Keratinocyte (primary cell): ENCODE data around the gene PGAM5. TPM values are rescaled to one million over a fixed set of nuclear protein-coding genes. Genes with fewer than 3 reads are reported as not detected.

ENCODE experiments used
- DNase-seq: peaks from one replicate; pipeline ENCODE4 v3.0.0-alpha.2; 2011; ENCODE audit warnings: low read depth, missing footprints, low spot score
- FAIRE-seq: peaks from 2 replicates; lab custom pipeline; 2011; peaks lifted over from hg19 to GRCh38; lab: Jason Lieb, UNC
- H2AFZ ChIP-seq: 2 replicates; pipeline ENCODE4 v1.6.0; 2012; ENCODE audit warnings: low read length, control low read depth, inconsistent platforms; ENCODE audit not compliant: control insufficient read depth
- H3K27ac ChIP-seq: 2 replicates; pipeline ENCODE4 v1.5.1; 2011; ENCODE audit warnings: low read length; ENCODE audit not compliant: control insufficient read depth, insufficient read depth
- H3K27me3 ChIP-seq: 3 replicates; pipeline ENCODE4 v1.6.0; 2011; ENCODE audit warnings: low read length; ENCODE audit not compliant: control insufficient read depth, insufficient read depth; ENCODE audit errors: extremely low read depth
- H3K36me3 ChIP-seq, 2 experiments: 2 replicates in 1 of 2; 3 replicates in 1 of 2; pipeline ENCODE4 v1.5.1; 2011; ENCODE audit warnings: low read length in 2 of 2, mild to moderate bottlenecking in 1 of 2; ENCODE audit not compliant: control insufficient read depth in 2 of 2, insufficient read depth in 2 of 2; ENCODE audit errors: extremely low read depth in 1 of 2
- H3K4me1 ChIP-seq: 3 replicates; pipeline ENCODE4 v1.5.1; 2011; ENCODE audit warnings: low read length; ENCODE audit not compliant: control insufficient read depth, insufficient read depth; ENCODE audit errors: extremely low read depth
- H3K4me2 ChIP-seq: 3 replicates; pipeline ENCODE4 v1.6.0; 2011; ENCODE audit warnings: low read depth, low read length; ENCODE audit not compliant: control insufficient read depth, insufficient read depth; ENCODE audit errors: extremely low read depth
- H3K4me3 ChIP-seq, 3 experiments: fragments of 200-600 bp in 1 of 3; sonication (generic) in 1 of 3; 2 replicates in 2 of 3; 3 replicates in 1 of 3; pipeline ENCODE4 v1.5.1; 2011 to 2016; ENCODE audit warnings: low read length in 3 of 3, mild to moderate bottlenecking in 3 of 3, control low read depth in 2 of 3, inconsistent platforms in 1 of 3, low read depth in 1 of 3, mixed read lengths in 1 of 3, mixed run types in 1 of 3, moderate library complexity in 1 of 3; ENCODE audit not compliant: control insufficient read depth in 2 of 3, insufficient read depth in 2 of 3; ENCODE audit errors: extremely low read depth in 1 of 3
- H3K79me2 ChIP-seq: 2 replicates; pipeline ENCODE4 v1.6.0; 2012; ENCODE audit warnings: low read length; ENCODE audit not compliant: control insufficient read depth, insufficient read depth
- H3K9ac ChIP-seq: 3 replicates; pipeline ENCODE4 v1.6.0; 2011; ENCODE audit warnings: low read length; ENCODE audit not compliant: control insufficient read depth, insufficient read depth; ENCODE audit errors: extremely low read depth
- H3K9me1 ChIP-seq: 3 replicates; pipeline ENCODE4 v1.6.0; 2011; ENCODE audit warnings: low read length; ENCODE audit not compliant: control insufficient read depth, insufficient read depth; ENCODE audit errors: extremely low read depth
- H3K9me3 ChIP-seq: 2 replicates; pipeline ENCODE4 v1.5.1; 2012; ENCODE audit warnings: low read depth, low read length; ENCODE audit not compliant: control insufficient read depth
- H4K20me1 ChIP-seq: 3 replicates; pipeline ENCODE4 v1.6.0; 2011; ENCODE audit warnings: low read length; ENCODE audit not compliant: control insufficient read depth, insufficient read depth; ENCODE audit errors: extremely low read depth
- EZH2 ChIP-seq: IDR thresholded peaks from one replicate; pipeline ENCODE4 v1.6.1; 2012; ENCODE audit warnings: inconsistent platforms, mild to moderate bottlenecking, low read length, moderate library complexity
- dilution Hi-C: fragments of 300-500 bp; cut with MboI; formaldehyde crosslinking; loops from one replicate; pipeline ENCODE4 v1.7.0; 2020; ENCODE audit warnings: low sequenced_read_pairs; ENCODE audit not compliant: extremely low pct_ligation_motif_present
- polyA plus RNA-seq, 5 experiments: library from polyadenylated mRNA; depleted of rRNA in 3 of 5; stranded (reverse) in 3 of 5; stranded (forward) in 1 of 5; unstranded in 1 of 5; fragments of >200 nt; gene quantifications; 1 replicate in 1 of 5; 2 replicates in 3 of 5; 3 replicates in 1 of 5; pipeline versions ENCODE4 v1.2.1 to v1.2.3, GENCODE V29; 2011 to 2012; ENCODE audit warnings: missing spikeins in 2 of 5, low read depth in 1 of 5, low replicate concordance in 1 of 5
- TF ChIP-seq, protein P1 (sequence below), 3 experiments: IDR thresholded peaks in 1 of 3; conservative IDR thresholded peaks in 1 of 3; optimal IDR thresholded peaks in 1 of 3; 2 replicates in 2 of 3; 3 replicates in 1 of 3; pipeline versions ENCODE3 to v1.5.1; 2011; ENCODE audit warnings: low read length in 3 of 3, mild to moderate bottlenecking in 3 of 3, moderate library complexity in 2 of 3, control low read depth in 1 of 3, inconsistent platforms in 1 of 3; ENCODE audit not compliant: insufficient read depth in 2 of 3; ENCODE audit errors: extremely low read depth in 1 of 3

The PGAM5 gene
- polyA plus RNA-seq, 1 donor (not counting 4 experiments of a cell fraction or from before 2014, with no cell fraction given): 31.5 TPM

DNA sequence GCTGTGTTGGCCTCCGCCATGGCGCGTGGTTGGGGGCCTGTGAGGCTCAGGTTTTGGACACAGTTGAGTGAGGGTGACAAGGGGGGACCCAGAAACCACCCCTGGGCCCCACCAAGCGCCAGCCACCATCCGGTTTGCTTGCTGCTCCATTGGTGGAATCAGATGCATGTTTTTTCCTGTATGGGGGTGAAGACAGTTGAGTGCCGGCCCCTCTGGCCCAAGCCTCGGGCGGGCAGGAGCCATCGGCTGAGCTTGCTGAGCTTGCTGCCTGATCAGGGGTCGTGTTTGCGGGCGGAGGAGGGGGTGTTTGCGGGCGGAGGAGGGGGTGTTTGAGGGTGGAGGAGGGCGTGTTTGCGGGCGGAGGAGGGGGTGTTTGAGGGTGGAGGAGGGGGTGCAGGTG, 6.4 kb downstream of the PGAM5 start:
- Histone ChIP-seq H4K20me1 (peaks cover 13% of the 10 kb centered on the region), H3K9me1 (no peaks in the 10 kb centered on the region), H3K27me3 (no peaks in the 10 kb centered on the region), H3K9me3 (no peaks in the 10 kb centered on the region), H2AFZ (no peak overlapping the region), H3K4me3 (no peak overlapping the region), H3K79me2 (peaks cover 43% of the 10 kb centered on the region), H3K36me3 (peaks cover 12 to 43% of the 10 kb centered on the region in 2 experiments), H3K4me1 (peaks cover 9% of the 10 kb centered on the region), H3K4me2 (no peak overlapping the region), H3K27ac (no peak overlapping the region), H3K9ac (no peak overlapping the region)
- DNase-seq: no peak
- dilution Hi-C loops: no loop called here
- FAIRE-seq: no peak
- TF ChIP-seq, protein P1, sequence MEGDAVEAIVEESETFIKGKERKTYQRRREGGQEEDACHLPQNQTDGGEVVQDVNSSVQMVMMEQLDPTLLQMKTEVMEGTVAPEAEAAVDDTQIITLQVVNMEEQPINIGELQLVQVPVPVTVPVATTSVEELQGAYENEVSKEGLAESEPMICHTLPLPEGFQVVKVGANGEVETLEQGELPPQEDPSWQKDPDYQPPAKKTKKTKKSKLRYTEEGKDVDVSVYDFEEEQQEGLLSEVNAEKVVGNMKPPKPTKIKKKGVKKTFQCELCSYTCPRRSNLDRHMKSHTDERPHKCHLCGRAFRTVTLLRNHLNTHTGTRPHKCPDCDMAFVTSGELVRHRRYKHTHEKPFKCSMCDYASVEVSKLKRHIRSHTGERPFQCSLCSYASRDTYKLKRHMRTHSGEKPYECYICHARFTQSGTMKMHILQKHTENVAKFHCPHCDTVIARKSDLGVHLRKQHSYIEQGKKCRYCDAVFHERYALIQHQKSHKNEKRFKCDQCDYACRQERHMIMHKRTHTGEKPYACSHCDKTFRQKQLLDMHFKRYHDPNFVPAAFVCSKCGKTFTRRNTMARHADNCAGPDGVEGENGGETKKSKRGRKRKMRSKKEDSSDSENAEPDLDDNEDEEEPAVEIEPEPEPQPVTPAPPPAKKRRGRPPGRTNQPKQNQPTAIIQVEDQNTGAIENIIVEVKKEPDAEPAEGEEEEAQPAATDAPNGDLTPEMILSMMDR (optimal IDR thresholded peaks at IDR 0.05 in 1 of 3, IDR thresholded peaks at IDR 0.05 in 1 of 3, conservative IDR thresholded peaks at IDR 0.05 in 1 of 3; ENCODE audit: extremely low read depth in 1 of 3, insufficient read depth in 2 of 3, low read length in 3 of 3): no peak
- TF ChIP-seq EZH2: no peak

DNA sequence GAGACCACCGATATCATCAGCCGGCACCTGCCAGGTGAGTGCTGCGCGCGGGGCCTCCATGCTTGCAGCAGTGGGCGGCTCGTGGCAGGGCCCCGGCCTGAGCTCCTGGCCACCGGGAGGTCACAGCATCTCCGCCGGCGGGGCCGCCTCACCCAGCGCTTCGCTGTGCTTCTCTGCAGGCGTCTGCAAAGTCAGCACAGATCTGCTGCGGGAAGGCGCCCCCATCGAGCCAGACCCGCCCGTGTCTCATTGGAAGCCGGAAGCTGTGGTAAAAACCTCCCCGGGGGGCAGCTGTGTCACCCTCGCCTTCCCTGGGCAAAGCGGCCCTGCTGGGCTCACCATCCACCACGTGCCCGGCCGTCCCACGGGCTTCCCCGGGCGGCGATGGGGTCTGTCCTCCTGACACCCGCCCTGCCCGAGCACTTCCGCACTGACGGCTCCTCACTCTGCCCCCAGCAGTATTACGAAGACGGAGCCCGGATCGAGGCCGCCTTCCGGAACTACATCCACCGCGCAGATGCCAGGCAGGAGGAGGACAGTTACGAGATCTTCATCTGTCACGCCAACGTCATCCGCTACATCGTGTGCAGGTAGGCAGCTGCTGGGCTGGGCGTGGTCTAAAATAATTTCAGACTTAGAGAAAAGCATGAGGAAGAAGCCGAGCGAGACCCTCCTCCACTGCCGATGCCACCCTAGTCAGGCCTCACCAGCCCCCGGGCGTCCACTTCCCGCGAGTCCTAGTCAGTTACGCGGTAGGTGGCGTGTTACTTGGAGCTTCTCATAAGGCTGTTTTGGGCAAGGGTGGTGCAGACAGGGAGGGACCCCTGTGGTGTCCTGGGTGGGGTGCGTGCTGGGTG, 7.1 kb downstream of the PGAM5 start:
- no peak for FAIRE-seq
- H3K9me1 ChIP-seq: no peaks in the 10 kb centered on the region
- no peak overlapping the region for H3K4me2 ChIP-seq
- H3K36me3 ChIP-seq: peaks cover 12 to 43% of the 10 kb centered on the region in 2 experiments
- H3K79me2 ChIP-seq: peaks cover 36% of the 10 kb centered on the region
- no peaks in the 10 kb centered on the region for H3K9me3 ChIP-seq
- peaks cover 13% of the 10 kb centered on the region for H4K20me1 ChIP-seq
- H3K27me3 ChIP-seq: no peaks in the 10 kb centered on the region
- dilution Hi-C loops: no loop called here
- no peak overlapping the region for H3K9ac ChIP-seq
- no peak for DNase-seq
- no peak for TF ChIP-seq EZH2
- TF ChIP-seq, protein P1 (optimal IDR thresholded peaks at IDR 0.05 in 1 of 3, IDR thresholded peaks at IDR 0.05 in 1 of 3, conservative IDR thresholded peaks at IDR 0.05 in 1 of 3; ENCODE audit: extremely low read depth in 1 of 3, insufficient read depth in 2 of 3, low read length in 3 of 3): no peak
- peaks cover 4% of the 10 kb centered on the region for H3K4me1 ChIP-seq
- H3K4me3 ChIP-seq: no peak overlapping the region
- H3K27ac ChIP-seq: no peak overlapping the region
- no peak overlapping the region for H2AFZ ChIP-seq
